Measurements from ENCODE around the gene KCNH6.

Gene KCNH6

DNA sequence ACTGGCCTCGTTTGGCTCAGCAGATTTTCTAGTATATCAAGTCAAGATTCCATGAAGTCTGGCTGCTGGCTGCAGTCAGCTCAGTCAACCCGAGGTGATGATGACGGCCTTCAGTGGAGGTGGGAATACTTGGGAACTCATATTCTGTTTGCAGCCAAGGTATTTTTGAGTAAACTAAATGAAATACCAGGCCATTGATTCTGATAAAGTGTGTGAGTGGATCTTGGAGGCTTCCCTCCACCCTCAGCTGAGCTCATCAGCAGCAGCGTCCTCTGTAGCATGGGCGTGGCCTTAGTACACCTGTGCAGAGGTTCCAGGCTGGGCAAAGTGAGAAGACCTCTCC, 55.6 kb downstream of the KCNH6 start:
- no peaks in the 10 kb centered on the region for H3K27me3 ChIP-seq (ENCODE audit: insufficient read depth, low read length, poor library complexity)
- no peak for TF ChIP-seq CTCF (IDR thresholded peaks at IDR 0.05; ENCODE audit: borderline replicate concordance, extremely low read depth, low read length, poor library complexity, severe bottlenecking)
- TF ChIP-seq EZH2 (IDR thresholded peaks at IDR 0.05; ENCODE audit: borderline replicate concordance, low read depth, low read length, severe bottlenecking) = no peak
- H3K9me3 ChIP-seq (ENCODE audit: insufficient read depth, low read length, severe bottlenecking) = no peaks in the 10 kb centered on the region
- peaks cover 57% of the 10 kb centered on the region for H4K20me1 ChIP-seq (ENCODE audit: insufficient read depth, low read length)
- peaks cover 3% of the 10 kb centered on the region; the same call in 1 of the 2 replicates for H3K4me1 ChIP-seq (ENCODE audit: insufficient read depth, low read length)
- H3K9ac ChIP-seq (ENCODE audit: low read depth, low read length) = no peak overlapping the region
- DNase-seq (no peak), ATAC-seq (ENCODE audit: insufficient read depth, low read depth) (no peak)
- H3K4me3 ChIP-seq (ENCODE audit: low read depth in 1 of 2, low read length in 2 of 2) = no peak overlapping the region
- H2AFZ ChIP-seq (ENCODE audit: low read depth, low read length) = no peak overlapping the region
- no peak overlapping the region for H3K4me2 ChIP-seq (ENCODE audit: insufficient read depth, low read length)
- peaks cover 64% of the 10 kb centered on the region for H3K36me3 ChIP-seq (ENCODE audit: insufficient read depth, low read length)
- no peak overlapping the region for H3K27ac ChIP-seq (ENCODE audit: low read length)
- peaks cover 66% of the 10 kb centered on the region for H3K79me2 ChIP-seq (ENCODE audit: insufficient read depth, low read length)

GRCh38 chr17:63579633-63580032, 56.5 kb downstream of the KCNH6 start:
- peaks cover 51% of the 10 kb centered on the region for H4K20me1 ChIP-seq (ENCODE audit: insufficient read depth, low read length)
- peaks cover 57% of the 10 kb centered on the region for H3K79me2 ChIP-seq (ENCODE audit: insufficient read depth, low read length)
- no peak for ATAC-seq (ENCODE audit: insufficient read depth, low read depth)
- no peak overlapping the region for H3K27ac ChIP-seq (ENCODE audit: low read length)
- no peak overlapping the region for H2AFZ ChIP-seq (ENCODE audit: low read depth, low read length)
- H3K9me3 ChIP-seq (ENCODE audit: insufficient read depth, low read length, severe bottlenecking) = no peaks in the 10 kb centered on the region
- DNase-seq = no peak
- no peak overlapping the region for H3K4me3 ChIP-seq (ENCODE audit: low read depth in 1 of 2, low read length in 2 of 2)
- H3K4me1 ChIP-seq (ENCODE audit: insufficient read depth, low read length) = peaks cover 3% of the 10 kb centered on the region; the same call in 1 of the 2 replicates
- H3K36me3 ChIP-seq (ENCODE audit: insufficient read depth, low read length) = peaks cover 68% of the 10 kb centered on the region
- H3K4me2 ChIP-seq (ENCODE audit: insufficient read depth, low read length) = no peak overlapping the region
- TF ChIP-seq EZH2 (IDR thresholded peaks at IDR 0.05; ENCODE audit: borderline replicate concordance, low read depth, low read length, severe bottlenecking) (no peak), CTCF (IDR thresholded peaks at IDR 0.05; ENCODE audit: borderline replicate concordance, extremely low read depth, low read length, poor library complexity, severe bottlenecking) (no peak)
- no peak overlapping the region for H3K9ac ChIP-seq (ENCODE audit: low read depth, low read length)
- no peaks in the 10 kb centered on the region for H3K27me3 ChIP-seq (ENCODE audit: insufficient read depth, low read length, poor library complexity)

GRCh38 chr17:63587770-63588169, 64.6 kb downstream of the KCNH6 start:
- no peak for TF ChIP-seq EZH2 (IDR thresholded peaks at IDR 0.05; ENCODE audit: borderline replicate concordance, low read depth, low read length, severe bottlenecking)
- TF ChIP-seq CTCF (IDR thresholded peaks at IDR 0.05; ENCODE audit: borderline replicate concordance, extremely low read depth, low read length, poor library complexity, severe bottlenecking) = no peak
- Histone ChIP-seq H3K4me3 (ENCODE audit: low read depth in 1 of 2, low read length in 2 of 2) (no peak overlapping the region), H3K4me2 (ENCODE audit: insufficient read depth, low read length) (no peak overlapping the region), H3K36me3 (ENCODE audit: insufficient read depth, low read length) (peaks cover 84% of the 10 kb centered on the region), H4K20me1 (ENCODE audit: insufficient read depth, low read length) (peaks cover 7% of the 10 kb centered on the region; the same call in 1 of the 2 replicates), H3K9me3 (ENCODE audit: insufficient read depth, low read length, severe bottlenecking) (no peaks in the 10 kb centered on the region), H2AFZ (ENCODE audit: low read depth, low read length) (no peak overlapping the region), H3K79me2 (ENCODE audit: insufficient read depth, low read length) (no peaks in the 10 kb centered on the region), H3K27ac (ENCODE audit: low read length) (no peak overlapping the region), H3K9ac (ENCODE audit: low read depth, low read length) (no peak overlapping the region), H3K27me3 (ENCODE audit: insufficient read depth, low read length, poor library complexity) (no peaks in the 10 kb centered on the region), H3K4me1 (ENCODE audit: insufficient read depth, low read length) (peaks cover 7% of the 10 kb centered on the region)
- ATAC-seq (ENCODE audit: insufficient read depth, low read depth) = no peak
- no peak for DNase-seq

DNA sequence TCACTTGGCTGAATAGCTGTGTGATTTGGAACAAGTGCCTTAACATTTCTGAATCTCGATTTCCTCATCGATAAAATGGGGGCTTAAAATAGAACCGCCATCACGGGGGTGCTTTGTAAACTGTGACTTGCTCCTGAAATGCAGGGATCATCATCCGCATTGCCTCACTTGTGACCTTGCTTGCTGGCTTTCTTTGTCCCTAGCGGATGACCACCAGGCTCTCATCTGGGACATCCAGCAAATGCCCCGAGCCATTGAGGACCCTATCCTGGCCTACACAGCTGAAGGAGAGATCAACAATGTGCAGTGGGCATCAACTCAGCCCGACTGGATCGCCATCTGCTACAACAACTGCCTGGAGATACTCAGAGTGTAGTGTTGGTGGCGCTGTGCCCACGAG, 65.6 kb downstream of the KCNH6 start:
- no peaks in the 10 kb centered on the region for H3K9me3 ChIP-seq (ENCODE audit: insufficient read depth, low read length, severe bottlenecking)
- DNase-seq = no peak
- H3K4me3 ChIP-seq (ENCODE audit: low read depth in 1 of 2, low read length in 2 of 2) = no peak overlapping the region
- H3K27ac ChIP-seq (ENCODE audit: low read length) = no peak overlapping the region
- H3K9ac ChIP-seq (ENCODE audit: low read depth, low read length) = no peak overlapping the region
- peak; percentile 13 for TF ChIP-seq CTCF (IDR thresholded peaks at IDR 0.05; ENCODE audit: borderline replicate concordance, extremely low read depth, low read length, poor library complexity, severe bottlenecking)
- TF ChIP-seq EZH2 (IDR thresholded peaks at IDR 0.05; ENCODE audit: borderline replicate concordance, low read depth, low read length, severe bottlenecking) = no peak
- peaks cover 4% of the 10 kb centered on the region; the same call in 1 of the 2 replicates for H3K4me1 ChIP-seq (ENCODE audit: insufficient read depth, low read length)
- H3K79me2 ChIP-seq (ENCODE audit: insufficient read depth, low read length) = no peaks in the 10 kb centered on the region
- H3K36me3 ChIP-seq (ENCODE audit: insufficient read depth, low read length) = peaks cover 84% of the 10 kb centered on the region
- H3K4me2 ChIP-seq (ENCODE audit: insufficient read depth, low read length) = no peak overlapping the region
- no peaks in the 10 kb centered on the region for H4K20me1 ChIP-seq (ENCODE audit: insufficient read depth, low read length)
- ATAC-seq (ENCODE audit: insufficient read depth, low read depth) = no peak
- no peaks in the 10 kb centered on the region for H3K27me3 ChIP-seq (ENCODE audit: insufficient read depth, low read length, poor library complexity)
- no peak overlapping the region for H2AFZ ChIP-seq (ENCODE audit: low read depth, low read length)

Data from DND-41 (cell line).